NT2/D1 (cell line): Measurements from ENCODE around the gene LPA.

Experiments used
- DNase-seq: peaks from one replicate; pipeline ENCODE4 v3.0.0-alpha.2; 2011; ENCODE audit warnings: low read depth, low spot score
- H3K27me3 ChIP-seq: 2 replicates; pipeline ENCODE4 v1.6.0; 2011; ENCODE audit warnings: mild to moderate bottlenecking; ENCODE audit not compliant: insufficient read length, insufficient read depth
- H3K36me3 ChIP-seq: 2 replicates; pipeline ENCODE4 v1.6.1; 2011; ENCODE audit warnings: mild to moderate bottlenecking, low read length, mixed read lengths; ENCODE audit not compliant: insufficient read depth, insufficient read length
- H3K4me1 ChIP-seq: 2 replicates; pipeline ENCODE4 v1.5.1; 2011; ENCODE audit not compliant: insufficient read depth, insufficient read length
- H3K4me3 ChIP-seq: 2 replicates; pipeline ENCODE4 v1.5.1; 2011; ENCODE audit warnings: low read depth; ENCODE audit not compliant: insufficient read length
- H3K9ac ChIP-seq: 2 replicates; pipeline ENCODE4 v1.6.0; 2011; ENCODE audit warnings: low read depth; ENCODE audit not compliant: insufficient read length
- H3K9me3 ChIP-seq: 2 replicates; pipeline ENCODE4 v1.5.1; 2011; ENCODE audit warnings: mild to moderate bottlenecking, low read length; ENCODE audit not compliant: insufficient read depth
- SUZ12 ChIP-seq: IDR thresholded peaks from 2 replicates; pipeline ENCODE4 v1.6.1; 2011; ENCODE audit not compliant: insufficient read length, insufficient read depth; ENCODE audit errors: extremely low read depth
- YY1 ChIP-seq: IDR thresholded peaks from 2 replicates; pipeline ENCODE4 v1.6.1; 2011; ENCODE audit not compliant: insufficient read length, insufficient read depth
- ZNF274 ChIP-seq: IDR thresholded peaks from 2 replicates; pipeline ENCODE4 v1.6.1; 2011; ENCODE audit warnings: mild to moderate bottlenecking, low read depth, low read length

Gene LPA

GRCh38 chr6:160668589-160668988 lies 4.5 kb upstream of the LPA start:
- H3K36me3 ChIP-seq = no peaks in the 10 kb centered on the region
- H3K4me3 ChIP-seq = no peak overlapping the region
- no peak for TF ChIP-seq YY1
- TF ChIP-seq ZNF274 = no peak
- no peak for TF ChIP-seq SUZ12
- H3K4me1 ChIP-seq = no peaks in the 10 kb centered on the region
- no peaks in the 10 kb centered on the region for H3K27me3 ChIP-seq
- H3K9ac ChIP-seq = no peak overlapping the region
- H3K9me3 ChIP-seq = no peaks in the 10 kb centered on the region
- no peak for DNase-seq

GRCh38 chr6:160667639-160668481 lies 3.8 kb upstream of the LPA start:
- Histone ChIP-seq H3K4me1 (no peaks in the 10 kb centered on the region), H3K36me3 (no peaks in the 10 kb centered on the region), H3K9ac (no peak overlapping the region), H3K4me3 (no peak overlapping the region), H3K27me3 (no peaks in the 10 kb centered on the region), H3K9me3 (no peaks in the 10 kb centered on the region)
- TF ChIP-seq YY1 (no peak), ZNF274 (no peak), SUZ12 (no peak)
- peak; percentile 18 for DNase-seq

GRCh38 chr6:160662842-160663241 lies 1.2 kb downstream of the LPA start:
- Histone ChIP-seq H3K9me3 (no peaks in the 10 kb centered on the region; the same call in 1 of the 2 replicates), H3K9ac (no peak overlapping the region), H3K36me3 (no peaks in the 10 kb centered on the region), H3K27me3 (no peaks in the 10 kb centered on the region), H3K4me1 (no peaks in the 10 kb centered on the region), H3K4me3 (no peak overlapping the region)
- no peak for DNase-seq
- TF ChIP-seq ZNF274 = no peak
- TF ChIP-seq YY1 = no peak
- TF ChIP-seq SUZ12 = no peak

- no peaks in the 10 kb centered on the region for H3K4me1 ChIP-seq
- no peaks in the 10 kb centered on the region for H3K36me3 ChIP-seq
- H3K4me3 ChIP-seq = no peak overlapping the region
- TF ChIP-seq SUZ12 = no peak
- TF ChIP-seq ZNF274 = no peak
- TF ChIP-seq YY1 = no peak
- no peaks in the 10 kb centered on the region for H3K27me3 ChIP-seq
- DNase-seq = no peak
- no peak overlapping the region for H3K9ac ChIP-seq
- H3K9me3 ChIP-seq = no peaks in the 10 kb centered on the region; the same call in 1 of the 2 replicates
These were observed 1.6 kb downstream of the LPA start for GRCh38 chr6:160662429-160662828.

- no peak overlapping the region for H3K9ac ChIP-seq
- TF ChIP-seq SUZ12 = no peak
- TF ChIP-seq YY1 = no peak
- TF ChIP-seq ZNF274 = no peak
- DNase-seq = no peak
- H3K36me3 ChIP-seq = no peaks in the 10 kb centered on the region
- H3K4me3 ChIP-seq = no peak overlapping the region
- no peaks in the 10 kb centered on the region for H3K4me1 ChIP-seq
- no peaks in the 10 kb centered on the region; the same call in 1 of the 2 replicates for H3K9me3 ChIP-seq
- H3K27me3 ChIP-seq = no peaks in the 10 kb centered on the region
These were observed 2.9 kb downstream of the LPA start for GRCh38 chr6:160661216-160661615.

GRCh38 chr6:160659562-160659961 lies 4.5 kb downstream of the LPA start:
- Histone ChIP-seq H3K4me1 (no peaks in the 10 kb centered on the region), H3K4me3 (no peak overlapping the region), H3K36me3 (no peaks in the 10 kb centered on the region), H3K9ac (no peak overlapping the region), H3K9me3 (no peaks in the 10 kb centered on the region; the same call in 1 of the 2 replicates), H3K27me3 (no peaks in the 10 kb centered on the region)
- no peak for TF ChIP-seq ZNF274
- no peak for TF ChIP-seq YY1
- no peak for TF ChIP-seq SUZ12
- DNase-seq = no peak

GRCh38 chr6:160634706-160635105 lies 29.4 kb downstream of the LPA start:
- TF ChIP-seq ZNF274 (no peak), YY1 (no peak), SUZ12 (no peak)
- no peaks in the 10 kb centered on the region for H3K27me3 ChIP-seq
- no peak for DNase-seq
- H3K9me3 ChIP-seq = no peaks in the 10 kb centered on the region
- H3K4me1 ChIP-seq = no peaks in the 10 kb centered on the region
- no peak overlapping the region for H3K4me3 ChIP-seq
- H3K36me3 ChIP-seq = no peaks in the 10 kb centered on the region
- H3K9ac ChIP-seq = no peak overlapping the region
